Chondrocyte (in vitro differentiated cells): ENCODE results near the gene ITGB1BP1. TPM values are rescaled to one million over a fixed set of nuclear protein-coding genes. Genes with fewer than 3 reads are reported as not detected.

ENCODE experiments used
- DNase-seq: peaks from one replicate; pipeline ENCODE4 v3.0.0; 2021; ENCODE audit warnings: mixed read lengths, low spot score
- H3K27ac Mint-ChIP-seq: one replicate; pipeline ENCODE4 v1.8.0; 2021; ENCODE audit warnings: mild to moderate bottlenecking, moderate library complexity, mixed read lengths; ENCODE audit not compliant: unreplicated experiment
- H3K27me3 Mint-ChIP-seq: 2 replicates; pipeline ENCODE4 v1.8.0; 2021; ENCODE audit warnings: low read depth, mixed read lengths
- H3K36me3 Mint-ChIP-seq: 2 replicates; pipeline ENCODE4 v1.8.0; 2021; ENCODE audit warnings: low read depth, mixed read lengths
- H3K4me1 Mint-ChIP-seq: 2 replicates; pipeline ENCODE4 v1.8.0; 2021; ENCODE audit warnings: low read depth, mild to moderate bottlenecking, mixed read lengths
- H3K4me3 Mint-ChIP-seq: one replicate; pipeline ENCODE4 v1.8.0; 2021; ENCODE audit warnings: mild to moderate bottlenecking, moderate library complexity, mixed read lengths; ENCODE audit not compliant: unreplicated experiment
- H3K9me3 Mint-ChIP-seq: 2 replicates; pipeline ENCODE4 v1.8.0; 2021; ENCODE audit warnings: low read depth, mixed read lengths
- CTCF ChIP-seq: fragments of 200-600 bp; sonication (generic); IDR thresholded peaks from 2 replicates; pipeline ENCODE4 v1.5.0; 2021; ENCODE audit warnings: antibody characterized with exemption, mild to moderate bottlenecking, moderate library complexity
- total RNA-seq: library from RNA; stranded (reverse); gene quantifications from 3 replicates; pipeline ENCODE4 v1.2.1, GENCODE V29; 2021

The ITGB1BP1 gene
- total RNA-seq, 1 donor from 2014 or later, result 117 TPM

GRCh38 chr2:9366026-9366425 lies 57.3 kb downstream of the ITGB1BP1 start:
- peak overlapping the region; percentile 83 for H3K27ac Mint-ChIP-seq
- no peaks in the 10 kb centered on the region for H3K9me3 Mint-ChIP-seq
- DNase-seq, result no peak
- peaks cover 42% of the 10 kb centered on the region for H3K36me3 Mint-ChIP-seq
- H3K4me1 Mint-ChIP-seq, result peaks cover 21% of the 10 kb centered on the region
- H3K4me3 Mint-ChIP-seq, result no peak overlapping the region
- TF ChIP-seq CTCF, result no peak
- H3K27me3 Mint-ChIP-seq, result no peaks in the 10 kb centered on the region

- no peak for TF ChIP-seq CTCF
- peaks cover 39% of the 10 kb centered on the region for H3K36me3 Mint-ChIP-seq
- no peak for DNase-seq
- no peak overlapping the region for H3K4me3 Mint-ChIP-seq
- no peaks in the 10 kb centered on the region for H3K9me3 Mint-ChIP-seq
- no peaks in the 10 kb centered on the region for H3K27me3 Mint-ChIP-seq
- H3K4me1 Mint-ChIP-seq, result peaks cover 24% of the 10 kb centered on the region
- peak overlapping the region; percentile 83 for H3K27ac Mint-ChIP-seq
Observed at GRCh38 chr2:9365498-9366019, 57.8 kb downstream of the ITGB1BP1 start.

GRCh38 chr2:9364791-9365497 lies 58.4 kb downstream of the ITGB1BP1 start:
- Mint-ChIP-seq H3K36me3 (peaks cover 38% of the 10 kb centered on the region), H3K4me1 (peaks cover 27% of the 10 kb centered on the region), H3K4me3 (no peak overlapping the region), H3K27me3 (no peaks in the 10 kb centered on the region), H3K9me3 (no peaks in the 10 kb centered on the region), H3K27ac (peak overlapping the region; percentile 83)
- no peak for TF ChIP-seq CTCF
- no peak for DNase-seq

- TF ChIP-seq CTCF, result no peak
- Mint-ChIP-seq H3K9me3 (no peaks in the 10 kb centered on the region), H3K27ac (peak overlapping the region; percentile 36), H3K4me3 (no peak overlapping the region), H3K4me1 (peaks cover 27% of the 10 kb centered on the region), H3K27me3 (no peaks in the 10 kb centered on the region), H3K36me3 (peaks cover 37% of the 10 kb centered on the region)
- no peak for DNase-seq
Observed at GRCh38 chr2:9364373-9364772, 59.0 kb downstream of the ITGB1BP1 start.

- Mint-ChIP-seq H3K4me1 (peaks cover 24% of the 10 kb centered on the region), H3K27ac (peak overlapping the region; percentile 55), H3K4me3 (no peak overlapping the region), H3K9me3 (no peaks in the 10 kb centered on the region), H3K27me3 (no peaks in the 10 kb centered on the region), H3K36me3 (peaks cover 40% of the 10 kb centered on the region)
- no peak for TF ChIP-seq CTCF
- DNase-seq, result no peak
Observed at GRCh38 chr2:9360701-9361100, 62.6 kb downstream of the ITGB1BP1 start.
